HepG2 (cell line): ENCODE measurements around the gene CD99L2. TPM values are rescaled to one million over a fixed set of nuclear protein-coding genes. Genes with fewer than 3 reads are reported as not detected.

Source experiments
- ATAC-seq: fragments of 200-7000 bp; cut with Tn5 transposase; 3 replicates; pipeline ENCODE4 v1.9.1; 2020; ENCODE audit warnings: mild to moderate bottlenecking, moderate library complexity
- BruUV-seq: library from RNA; stranded (reverse); fragments of 400-500 nt; replicated peaks from 2 replicates; lab custom pipeline; 2021; lab: Mats Ljungman, UMichigan
- CTCF ChIA-PET: fragments of 300-600 bp; formaldehyde crosslinking; extraction: SDS; loops from one replicate; lab custom pipeline; 2021; ENCODE audit warnings: low total read pairs, inconsistent platforms, low intra/inter-chr PET ratio; lab: Yijun Ruan, JAX
- POLR2A ChIA-PET: fragments of 350-600 bp; sonication (Branson Sonifier 250); formaldehyde crosslinking; loops from one replicate; lab custom pipeline; 2020; ENCODE audit warnings: antibody characterized with exemption, inconsistent platforms; lab: Yijun Ruan, JAX
- DNase-seq: peaks from one replicate; pipeline ENCODE4 v3.0.0-alpha.2; 2015; ENCODE audit warnings: low spot score
- FAIRE-seq: peaks from 3 replicates; lab custom pipeline; 2011; peaks lifted over from hg19 to GRCh38; lab: Jason Lieb, UNC
- H2AFZ ChIP-seq: one replicate; pipeline ENCODE4 v1.6.1; 2011; ENCODE audit warnings: low read length, inconsistent platforms
- H3K27ac ChIP-seq: fragments of 300-600 bp; 3 replicates; pipeline ENCODE4 v1.8.0; 2011; ENCODE audit warnings: mixed run types, mild to moderate bottlenecking, mixed read lengths, low read length, inconsistent platforms; ENCODE audit not compliant: insufficient read depth; ENCODE audit errors: extremely low read length
- H3K27me3 ChIP-seq, 2 experiments: fragments of 200-600 bp in 1 of 2; 2 replicates in 1 of 2; 3 replicates in 1 of 2; pipeline versions ENCODE4 v1.6.0 to v1.8.0; 2011; ENCODE audit warnings: low read length in 2 of 2, mild to moderate bottlenecking in 2 of 2, moderate library complexity in 2 of 2, inconsistent platforms in 1 of 2; ENCODE audit not compliant: insufficient read depth in 2 of 2, control insufficient read depth in 1 of 2
- H3K36me3 ChIP-seq, 2 experiments: fragments of 200-600 bp in 1 of 2; replicated peaks in 1 of 2; 2 replicates in 1 of 2; 3 replicates in 1 of 2; pipeline versions ENCODE4 v1.5.1 to v1.8.0; 2011; ENCODE audit warnings: low read length in 2 of 2, inconsistent platforms in 1 of 2; ENCODE audit not compliant: insufficient read depth in 2 of 2, control insufficient read depth in 1 of 2
- H3K4me1 ChIP-seq: 2 replicates; pipeline ENCODE4 v1.5.1; 2012; ENCODE audit warnings: low read length, inconsistent platforms; ENCODE audit not compliant: insufficient read depth
- H3K4me2 ChIP-seq: 2 replicates; pipeline ENCODE4 v1.6.0; 2011; ENCODE audit warnings: low read depth, low read length, inconsistent platforms
- H3K4me3 ChIP-seq, 3 experiments: fragments of 200-600 bp in 1 of 3; sonication (generic), shearing (Covaris generic) in 1 of 3; replicated peaks in 1 of 3; 2 replicates each; pipeline ENCODE4 v1.5.1; 2011 to 2016; ENCODE audit warnings: low read length in 3 of 3, inconsistent platforms in 2 of 3, low read depth in 2 of 3, mild to moderate bottlenecking in 2 of 3, control low read depth in 1 of 3, mixed read lengths in 1 of 3; ENCODE audit not compliant: insufficient read depth in 1 of 3
- H3K79me2 ChIP-seq: one replicate; pipeline ENCODE4 v1.6.1; 2011; ENCODE audit warnings: low read length, inconsistent platforms; ENCODE audit not compliant: insufficient read depth
- H3K9ac ChIP-seq: 2 replicates; pipeline ENCODE4 v1.6.0; 2011; ENCODE audit warnings: mild to moderate bottlenecking, low read depth, low read length, inconsistent platforms; ENCODE audit not compliant: insufficient read depth
- H3K9me3 ChIP-seq: 2 replicates; pipeline ENCODE4 v1.5.1; 2012; ENCODE audit warnings: mild to moderate bottlenecking, low read length
- H4K20me1 ChIP-seq: 2 replicates; pipeline ENCODE4 v1.6.0; 2011; ENCODE audit warnings: inconsistent platforms, mild to moderate bottlenecking, low read length, moderate library complexity; ENCODE audit not compliant: insufficient read depth
- FOXA3 ChIP-seq: IDR thresholded peaks from 2 replicates; pipeline ENCODE4 v1.6.1; 2016; ENCODE audit warnings: missing genetic modification reagents, missing compliant biosample characterization
- NR2C2 ChIP-seq: sonication (generic); formaldehyde crosslinking; IDR thresholded peaks from 2 replicates; pipeline ENCODE4 v1.4.0; 2020; ENCODE audit warnings: missing genetic modification reagents, mild to moderate bottlenecking, moderate library complexity, borderline replicate concordance
- PAX8 ChIP-seq: sonication (generic); formaldehyde crosslinking; IDR thresholded peaks from 2 replicates; pipeline ENCODE4 v1.8.0; 2022; ENCODE audit warnings: mild to moderate bottlenecking, missing genetic modification reagents, borderline replicate concordance
- POGZ ChIP-seq: sonication (generic); formaldehyde crosslinking; IDR thresholded peaks from 2 replicates; pipeline ENCODE4 v1.4.0; 2020; ENCODE audit warnings: mild to moderate bottlenecking, missing genetic modification reagents
- RBFOX2 ChIP-seq: fragments of 200-400 bp; formaldehyde crosslinking; IDR thresholded peaks from 2 replicates; pipeline ENCODE4 v1.6.1; 2017; ENCODE audit warnings: low read depth, mild to moderate bottlenecking, low read length
- SIX1 ChIP-seq: sonication (generic); formaldehyde crosslinking; IDR thresholded peaks from 2 replicates; pipeline ENCODE4 v1.4.0; 2020; ENCODE audit warnings: missing genetic modification reagents, borderline replicate concordance
- ZNF768 ChIP-seq: sonication (generic); formaldehyde crosslinking; IDR thresholded peaks from 2 replicates; pipeline ENCODE4 v1.4.0; 2020; ENCODE audit warnings: missing genetic modification reagents
- WGBS: methylation state at CpG from one replicate; pipeline ENCODE4 v1.1.6; 2017; ENCODE audit warnings: low lambda C conversion rate; 5-methylcytosine and 5-hydroxymethylcytosine counted together
- in situ Hi-C: cut with HindIII; loops from 2 replicates; pipeline ENCODE4 v1.10.0; 2017; ENCODE audit warnings: low pct_unique_long_range_greater_than_20kb; ENCODE audit not compliant: extremely low pct_ligation_motif_present
- intact Hi-C: fragments of 100-400 bp; cut with micrococcal nuclease; formaldehyde crosslinking; loops from one replicate; pipeline ENCODE4 v1.10.0; 2022; ENCODE audit not compliant: unreplicated experiment
- polyA plus RNA-seq, 8 experiments: library from polyadenylated mRNA; depleted of rRNA in 3 of 8; stranded (reverse) in 7 of 8; unstranded in 1 of 8; fragments of >200 nt; fragmentation: Illumina TruSeq in 4 of 8; extraction: Trizol in 4 of 8; gene quantifications; 2 replicates each; pipeline versions ENCODE4 v1.2.1 to v1.2.3, GENCODE V29; 2011 to 2016; ENCODE audit warnings: low read depth in 4 of 8, missing spikeins in 1 of 8, mixed read lengths in 1 of 8; ENCODE audit not compliant: insufficient read depth in 1 of 8
- total RNA-seq, 5 experiments: library from RNA; depleted of rRNA; stranded (reverse); fragments of >200 nt; fragmentation: Illumina TruSeq; extraction: Trizol; gene quantifications; 2 replicates each; pipeline ENCODE4 v1.2.3, GENCODE V29; 2016; ENCODE audit warnings: low read depth in 1 of 5

The CD99L2 gene
- total and polyA plus RNA-seq, 2 of the 13 experiments (the other 11 are each of a cell fraction or from before 2014, with no cell fraction given), result 6.9 to 7.6 TPM

GRCh38 chrX:150896632-150897031 lies 1.8 kb downstream of the CD99L2 start:
- no peak for FAIRE-seq
- in situ Hi-C loops, result no loop called here
- 91% methylated on average over 4 of the region's 6 CpGs for WGBS
- Histone ChIP-seq H4K20me1 (no peaks in the 10 kb centered on the region), H3K27ac (no peak overlapping the region), H3K9me3 (no peaks in the 10 kb centered on the region), H3K9ac (no peak overlapping the region), H3K4me1 (peaks cover 8% of the 10 kb centered on the region; the same call in 1 of the 2 replicates), H3K79me2 (no peaks in the 10 kb centered on the region), H3K4me3 (no peak overlapping the region), H3K27me3 (peaks cover 0 to 4% of the 10 kb centered on the region in 2 experiments; a peak in 1 of 5 replicates), H3K36me3 (no peaks in the 10 kb centered on the region), H3K4me2 (no peak overlapping the region), H2AFZ (no peak overlapping the region)
- intact Hi-C loops, result loop anchor here (5.0 kb wide), 1 partner anchor 86 kb away; the partner anchor contains the start of gene HMGB3
- POLR2A ChIA-PET, result no interaction called here
- TF ChIP-seq ZNF768 (CRISPR knock-in tag) (peak; percentile 41; the same call in 1 of the 2 replicates), NR2C2 (CRISPR knock-in tag) (no peak), POGZ (CRISPR knock-in tag) (no peak), SIX1 (CRISPR knock-in tag) (no peak)
- no peak for ATAC-seq
- no peak for DNase-seq
- CTCF ChIA-PET, result no interaction called here
- BruUV-seq, result no TSS peak

- Histone ChIP-seq H3K9me3 (no peaks in the 10 kb centered on the region), H3K79me2 (no peaks in the 10 kb centered on the region), H3K9ac (no peak overlapping the region), H3K27ac (no peak overlapping the region), H3K4me1 (peaks cover 8% of the 10 kb centered on the region; the same call in 1 of the 2 replicates), H3K36me3 (no peaks in the 10 kb centered on the region), H3K4me2 (no peak overlapping the region), H2AFZ (no peak overlapping the region), H3K27me3 (no peaks in the 10 kb centered on the region), H4K20me1 (no peaks in the 10 kb centered on the region), H3K4me3 (no peak overlapping the region)
- ChIA-PET POLR2A (no interaction called here), CTCF (no interaction called here)
- in situ Hi-C loops, result no loop called here
- FAIRE-seq (no peak), ATAC-seq (no peak), DNase-seq (no peak)
- no TSS peak for BruUV-seq
- 95% methylated on average over 5 of the region's 5 CpGs for WGBS
- intact Hi-C loops, result no loop called here
- TF ChIP-seq RBFOX2, result no peak
- no peak for TF ChIP-seq PAX8
- TF ChIP-seq FOXA3 (CRISPR knock-in tag), result no peak
These were observed 4.5 kb downstream of the CD99L2 start for GRCh38 chrX:150893936-150894335.
